H7 (cell line): ENCODE results near the gene PTPRG. TPM values are rescaled to one million over a fixed set of nuclear protein-coding genes. Genes with fewer than 3 reads are reported as not detected.
"Not testable (repeated sequence)": the region's sequence is repeated elsewhere in the genome, so short reads cannot be mapped to it uniquely, and the experiment has no call there.

Experiments
- DNase-seq: peaks from one replicate; pipeline ENCODE4 v3.0.0; 2012
- H3K27me3 ChIP-seq: 2 replicates; pipeline ENCODE4 v1.6.0; 2011; ENCODE audit warnings: mild to moderate bottlenecking, low read length; ENCODE audit not compliant: control insufficient read depth, insufficient read depth
- H3K36me3 ChIP-seq: replicated peaks from 2 replicates; pipeline ENCODE4 v1.5.1; 2011; ENCODE audit warnings: low read length; ENCODE audit not compliant: control insufficient read depth, insufficient read depth
- H3K4me3 ChIP-seq: 2 replicates; pipeline ENCODE4 v1.5.1; 2011; ENCODE audit warnings: low read depth, mild to moderate bottlenecking, control low read depth, low read length, moderate library complexity; ENCODE audit not compliant: insufficient read depth
- total RNA-seq: library from RNA; depleted of rRNA; stranded (reverse); fragments of >200 nt; shearing (Covaris generic); gene quantifications from 2 replicates; pipeline ENCODE4 v1.2.3, GENCODE V29; 2014

The PTPRG gene
- total RNA-seq, 1 experiment from 2014 or later = 54.4 TPM

GRCh38 chr3:61699622-61700021, 138.3 kb downstream of the PTPRG start:
- Histone ChIP-seq H3K36me3 (no peaks in the 10 kb centered on the region), H3K27me3 (no peaks in the 10 kb centered on the region), H3K4me3 (no peak overlapping the region)
- no peak for DNase-seq

GRCh38 chr3:61701011-61701410, 139.6 kb downstream of the PTPRG start:
- no peaks in the 10 kb centered on the region for H3K36me3 ChIP-seq
- no peaks in the 10 kb centered on the region for H3K27me3 ChIP-seq
- DNase-seq = no peak
- no peak overlapping the region for H3K4me3 ChIP-seq

DNA sequence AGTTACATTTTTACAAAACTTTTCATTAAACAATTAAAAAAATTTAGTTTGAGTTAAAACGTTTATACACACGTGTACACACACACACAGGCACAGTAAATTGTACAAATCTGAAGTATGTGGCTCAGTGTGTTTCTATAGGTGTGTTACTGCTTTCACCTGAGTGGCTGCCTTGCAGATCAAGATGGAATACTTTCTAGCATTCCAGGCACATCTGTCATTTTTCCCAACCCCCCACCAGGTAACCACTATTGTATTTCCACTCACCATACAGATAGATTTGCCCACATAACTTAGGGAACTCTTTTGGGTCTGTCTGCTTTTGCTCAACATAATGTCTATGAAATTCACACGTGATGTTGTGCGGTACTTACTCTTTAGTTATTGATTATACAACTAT, 141.1 kb downstream of the PTPRG start:
- Histone ChIP-seq H3K36me3 (no peaks in the 10 kb centered on the region), H3K27me3 (no peaks in the 10 kb centered on the region), H3K4me3 (no peak overlapping the region)
- no peak for DNase-seq

GRCh38 chr3:61704807-61705206, 143.4 kb downstream of the PTPRG start:
- no peak for DNase-seq
- Histone ChIP-seq H3K36me3 (no peaks in the 10 kb centered on the region), H3K4me3 (no peak overlapping the region), H3K27me3 (no peaks in the 10 kb centered on the region)

- DNase-seq = no peak
- Histone ChIP-seq H3K27me3 (no peaks in the 10 kb centered on the region), H3K36me3 (no peaks in the 10 kb centered on the region), H3K4me3 (no peak overlapping the region)
Observed at GRCh38 chr3:61707492-61707891, 146.1 kb downstream of the PTPRG start.

GRCh38 chr3:61710920-61711319, 149.5 kb downstream of the PTPRG start:
- not testable (repeated sequence) for H3K27me3 ChIP-seq, H3K36me3 ChIP-seq, H3K4me3 ChIP-seq, DNase-seq

- no peaks in the 10 kb centered on the region for H3K36me3 ChIP-seq
- no peak overlapping the region for H3K4me3 ChIP-seq
- H3K27me3 ChIP-seq = no peaks in the 10 kb centered on the region
- no peak for DNase-seq
Observed at GRCh38 chr3:61714225-61714624, 152.9 kb downstream of the PTPRG start.

- Histone ChIP-seq H3K36me3 (no peaks in the 10 kb centered on the region), H3K27me3 (no peaks in the 10 kb centered on the region), H3K4me3 (no peak overlapping the region)
- DNase-seq = no peak
Observed at GRCh38 chr3:61715886-61716527, 154.6 kb downstream of the PTPRG start.

DNA sequence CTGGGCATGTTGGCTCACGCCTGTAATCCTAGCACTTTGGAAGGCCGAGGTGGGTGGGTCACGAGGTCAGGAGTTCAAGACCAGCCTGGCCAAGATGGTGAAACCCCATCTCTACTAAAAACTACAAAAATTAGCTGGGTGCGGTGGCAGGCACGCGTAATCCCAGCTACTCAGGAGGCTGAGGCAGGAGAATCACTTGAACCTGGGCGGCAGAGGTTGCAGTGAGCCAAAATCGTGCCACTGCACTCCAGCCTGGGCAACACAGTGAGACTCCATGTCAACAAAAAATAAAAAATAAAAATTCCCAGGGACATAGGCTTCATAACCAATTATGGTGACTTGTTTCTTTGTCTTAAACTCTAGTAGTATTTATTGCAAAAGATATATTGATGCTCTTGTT, 155.3 kb downstream of the PTPRG start:
- DNase-seq, H3K4me3 ChIP-seq, H3K36me3 ChIP-seq, H3K27me3 ChIP-seq: not testable (repeated sequence)

DNA sequence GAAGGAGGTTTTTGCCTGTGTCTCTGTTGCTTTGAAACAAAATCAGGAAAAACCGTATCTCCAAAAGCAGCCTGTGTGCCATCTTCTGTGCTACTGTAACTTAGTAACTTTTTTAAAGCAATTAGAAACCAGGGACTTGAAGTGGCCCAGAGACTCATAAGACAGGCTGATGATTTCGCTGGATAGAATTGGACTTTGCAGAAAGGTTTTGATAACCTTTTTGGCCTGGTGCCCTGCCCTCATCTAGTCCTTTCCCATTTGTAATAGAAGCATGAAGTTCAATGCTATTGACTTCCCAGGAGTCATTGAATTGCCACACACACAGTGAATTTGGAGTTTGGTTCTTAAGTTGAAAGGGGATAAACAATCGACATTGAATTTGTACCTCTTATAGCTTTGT, 157.2 kb downstream of the PTPRG start:
- no peak for DNase-seq
- H3K4me3 ChIP-seq = no peak overlapping the region
- H3K27me3 ChIP-seq = no peaks in the 10 kb centered on the region
- no peaks in the 10 kb centered on the region for H3K36me3 ChIP-seq

DNA sequence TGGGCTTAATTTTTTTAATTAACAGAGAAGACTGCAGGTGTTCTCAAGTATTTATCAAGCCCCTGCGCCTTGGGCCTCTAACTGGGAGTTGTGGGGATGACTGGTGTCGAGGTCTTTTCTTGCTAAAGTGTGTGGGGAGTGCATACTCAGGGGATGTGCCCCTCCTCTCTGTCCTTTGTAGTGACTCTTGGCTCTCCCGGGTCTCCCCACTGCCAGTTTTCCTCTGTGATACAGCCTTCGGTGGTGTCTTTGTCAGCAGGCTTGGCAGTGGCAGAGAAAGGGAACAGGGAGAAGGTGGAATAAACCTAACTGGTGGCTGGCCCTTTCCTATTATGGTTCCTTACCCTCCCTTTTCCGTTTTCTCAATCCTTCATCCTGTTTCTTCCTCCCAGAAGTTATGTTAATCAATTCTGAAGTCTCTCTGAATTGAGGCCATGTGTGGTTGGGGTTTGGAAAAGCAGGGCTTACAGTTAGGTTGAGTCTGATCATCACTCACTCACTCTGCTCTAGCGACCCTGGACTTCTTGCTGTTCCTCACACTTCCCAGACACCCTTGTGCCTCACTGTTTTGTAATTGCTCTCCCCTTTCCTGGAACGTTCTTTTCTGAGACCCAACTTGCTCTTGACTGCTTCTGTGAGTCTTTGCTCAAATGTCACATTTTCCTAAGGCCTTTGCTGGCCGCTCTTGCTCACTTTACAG, 158.1 kb downstream of the PTPRG start:
- H3K27me3 ChIP-seq = no peaks in the 10 kb centered on the region
- H3K4me3 ChIP-seq = no peak overlapping the region
- no peak for DNase-seq
- no peaks in the 10 kb centered on the region for H3K36me3 ChIP-seq

GRCh38 chr3:61723038-61723437, 161.7 kb downstream of the PTPRG start:
- H3K36me3 ChIP-seq = no peaks in the 10 kb centered on the region
- no peaks in the 10 kb centered on the region for H3K27me3 ChIP-seq
- H3K4me3 ChIP-seq = no peak overlapping the region
- DNase-seq = no peak

DNA sequence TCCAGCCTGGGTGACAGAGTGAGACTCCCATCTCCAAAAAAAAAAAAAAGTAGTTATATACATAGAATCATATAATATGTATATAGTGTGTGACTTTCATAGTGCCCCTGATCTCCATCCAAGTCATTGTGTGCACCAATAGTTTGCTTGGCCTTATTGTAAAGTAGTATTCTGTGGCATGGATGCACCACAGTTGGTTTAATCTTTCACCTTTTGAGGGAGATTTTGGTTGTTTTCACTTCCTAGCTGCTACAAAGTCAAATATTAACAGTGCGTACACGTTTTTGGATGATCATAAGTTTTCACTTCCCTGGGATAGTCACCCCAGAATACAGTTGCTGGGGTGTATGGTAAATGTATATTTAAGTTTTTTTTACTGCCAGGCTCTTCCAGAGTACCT, 162.8 kb downstream of the PTPRG start:
- no peak for DNase-seq
- Histone ChIP-seq H3K4me3 (no peak overlapping the region), H3K36me3 (no peaks in the 10 kb centered on the region), H3K27me3 (no peaks in the 10 kb centered on the region)

- Histone ChIP-seq H3K4me3 (no peak overlapping the region), H3K36me3 (no peaks in the 10 kb centered on the region), H3K27me3 (no peaks in the 10 kb centered on the region)
- no peak for DNase-seq
Observed at GRCh38 chr3:61724801-61725200, 163.4 kb downstream of the PTPRG start.

- no peak for DNase-seq
- no peak overlapping the region for H3K4me3 ChIP-seq
Observed at GRCh38 chr3:61725851-61726333, 164.5 kb downstream of the PTPRG start.

More at GRCh38 chr3:61725851-61726333, 164.5 kb downstream of the PTPRG start:
- Histone ChIP-seq H3K36me3 (no peaks in the 10 kb centered on the region), H3K27me3 (no peaks in the 10 kb centered on the region)
